NAMALWA (cell line): ENCODE results near the gene AGTPBP1.
"Not testable (repeated sequence)": the region's sequence is repeated elsewhere in the genome, so short reads cannot be mapped to it uniquely, and the experiment has no call there.

Experiments
- DNase-seq: peaks from one replicate; pipeline ENCODE4 v3.0.0-alpha.2; 2015; ENCODE audit warnings: low spot score

AGTPBP1 gene, protein sequence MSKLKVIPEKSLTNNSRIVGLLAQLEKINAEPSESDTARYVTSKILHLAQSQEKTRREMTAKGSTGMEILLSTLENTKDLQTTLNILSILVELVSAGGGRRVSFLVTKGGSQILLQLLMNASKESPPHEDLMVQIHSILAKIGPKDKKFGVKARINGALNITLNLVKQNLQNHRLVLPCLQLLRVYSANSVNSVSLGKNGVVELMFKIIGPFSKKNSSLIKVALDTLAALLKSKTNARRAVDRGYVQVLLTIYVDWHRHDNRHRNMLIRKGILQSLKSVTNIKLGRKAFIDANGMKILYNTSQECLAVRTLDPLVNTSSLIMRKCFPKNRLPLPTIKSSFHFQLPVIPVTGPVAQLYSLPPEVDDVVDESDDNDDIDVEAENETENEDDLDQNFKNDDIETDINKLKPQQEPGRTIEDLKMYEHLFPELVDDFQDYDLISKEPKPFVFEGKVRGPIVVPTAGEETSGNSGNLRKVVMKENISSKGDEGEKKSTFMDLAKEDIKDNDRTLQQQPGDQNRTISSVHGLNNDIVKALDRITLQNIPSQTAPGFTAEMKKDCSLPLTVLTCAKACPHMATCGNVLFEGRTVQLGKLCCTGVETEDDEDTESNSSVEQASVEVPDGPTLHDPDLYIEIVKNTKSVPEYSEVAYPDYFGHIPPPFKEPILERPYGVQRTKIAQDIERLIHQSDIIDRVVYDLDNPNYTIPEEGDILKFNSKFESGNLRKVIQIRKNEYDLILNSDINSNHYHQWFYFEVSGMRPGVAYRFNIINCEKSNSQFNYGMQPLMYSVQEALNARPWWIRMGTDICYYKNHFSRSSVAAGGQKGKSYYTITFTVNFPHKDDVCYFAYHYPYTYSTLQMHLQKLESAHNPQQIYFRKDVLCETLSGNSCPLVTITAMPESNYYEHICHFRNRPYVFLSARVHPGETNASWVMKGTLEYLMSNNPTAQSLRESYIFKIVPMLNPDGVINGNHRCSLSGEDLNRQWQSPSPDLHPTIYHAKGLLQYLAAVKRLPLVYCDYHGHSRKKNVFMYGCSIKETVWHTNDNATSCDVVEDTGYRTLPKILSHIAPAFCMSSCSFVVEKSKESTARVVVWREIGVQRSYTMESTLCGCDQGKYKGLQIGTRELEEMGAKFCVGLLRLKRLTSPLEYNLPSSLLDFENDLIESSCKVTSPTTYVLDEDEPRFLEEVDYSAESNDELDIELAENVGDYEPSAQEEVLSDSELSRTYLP

GRCh38 chr9:85741875-85742596, at the start of gene AGTPBP1:
Gene AGTPBP1 (minus strand): TSS chr9:85741954. CDS start chr9:85712533, 29,421 bp downstream.
- DNase-seq, result peak; percentile 96

GRCh38 chr9:85786116-85786515, 44.4 kb upstream of the AGTPBP1 start:
- not testable (repeated sequence) for DNase-seq

GRCh38 chr9:85773844-85774243, 32.1 kb upstream of the AGTPBP1 start:
- DNase-seq, result not testable (repeated sequence)

DNA sequence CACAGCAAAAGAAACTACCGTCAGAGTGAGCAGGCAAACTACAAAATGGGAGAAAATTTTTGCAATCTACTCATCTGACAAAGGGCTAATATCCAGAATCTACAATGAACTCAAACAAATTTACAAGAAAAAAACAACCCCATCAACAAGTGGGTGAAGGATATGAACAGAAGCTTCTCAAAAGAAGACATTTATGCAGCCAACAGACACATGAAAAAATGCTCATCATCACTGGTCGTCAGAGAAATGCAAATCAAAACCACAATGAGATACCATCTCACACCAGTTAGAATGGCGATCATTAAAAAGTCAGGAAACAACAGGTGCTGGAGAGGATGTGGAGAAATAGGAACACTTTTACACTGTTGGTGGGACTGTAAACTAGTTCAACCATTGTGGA, 20.0 kb upstream of the AGTPBP1 start:
- not testable (repeated sequence) for DNase-seq

DNA sequence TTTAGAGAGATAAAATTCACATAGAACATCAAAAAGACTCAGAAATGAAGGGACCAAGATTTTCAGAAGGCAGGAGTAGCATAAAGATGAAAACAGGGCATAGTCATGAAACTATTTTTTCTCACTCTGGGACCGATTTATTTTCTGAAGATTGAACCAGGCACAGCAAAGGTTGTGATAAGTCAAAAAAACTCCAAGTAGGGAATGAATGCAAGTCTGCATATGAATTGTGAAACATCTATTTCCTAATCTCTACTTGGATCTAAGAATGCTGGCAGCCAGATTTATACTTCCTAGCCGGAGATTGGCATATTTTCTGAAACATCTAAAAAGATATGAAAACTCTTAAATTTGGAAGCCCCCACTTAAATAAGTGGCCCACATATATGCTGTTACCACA, 16.0 kb upstream of the AGTPBP1 start:
- DNase-seq, result not testable (repeated sequence)

- not testable (repeated sequence) for DNase-seq
These were observed 14.5 kb upstream of the AGTPBP1 start for GRCh38 chr9:85756216-85756615.

DNA sequence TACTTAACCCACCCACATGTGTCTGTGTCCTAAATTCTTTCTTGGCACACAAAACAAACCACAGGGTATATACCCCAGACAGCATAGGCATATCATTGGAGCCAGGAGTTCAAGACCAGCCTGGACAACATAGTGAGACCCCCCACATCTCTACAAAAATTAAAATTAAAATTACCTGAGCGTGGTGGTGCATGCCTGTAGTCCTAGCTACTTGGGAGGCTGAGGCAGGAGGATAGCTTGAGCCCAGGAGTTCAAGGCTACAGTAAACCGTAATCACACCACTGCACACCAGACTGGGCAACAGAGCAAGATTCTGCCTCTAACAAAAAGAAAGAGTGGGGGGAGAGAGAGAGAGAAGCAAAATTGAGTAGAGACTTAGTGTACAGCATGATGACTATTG, 4.6 kb upstream of the AGTPBP1 start:
- no peak for DNase-seq

- no peak for DNase-seq
These were observed 3.4 kb upstream of the AGTPBP1 start for GRCh38 chr9:85745203-85745602.

DNA sequence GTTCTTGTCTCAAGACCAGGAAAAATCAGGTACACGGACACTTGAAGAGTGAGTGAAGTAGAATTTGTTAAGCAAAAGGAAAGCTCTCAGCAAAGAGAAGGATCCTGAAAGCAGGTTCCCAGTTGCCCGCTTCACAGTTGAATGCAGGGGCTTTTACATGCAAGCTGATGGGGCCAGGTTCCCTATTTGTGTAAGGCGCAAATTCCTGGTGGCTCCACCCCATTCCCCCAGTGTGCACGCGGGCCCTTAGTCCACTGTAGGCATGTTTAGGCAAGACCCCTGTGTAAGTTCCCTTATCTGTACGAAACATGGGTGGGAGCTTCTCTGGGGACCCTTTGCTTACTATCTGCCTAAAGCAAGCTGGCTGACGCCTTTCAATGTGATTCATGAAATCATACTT, 2.7 kb upstream of the AGTPBP1 start:
- no peak for DNase-seq

DNA sequence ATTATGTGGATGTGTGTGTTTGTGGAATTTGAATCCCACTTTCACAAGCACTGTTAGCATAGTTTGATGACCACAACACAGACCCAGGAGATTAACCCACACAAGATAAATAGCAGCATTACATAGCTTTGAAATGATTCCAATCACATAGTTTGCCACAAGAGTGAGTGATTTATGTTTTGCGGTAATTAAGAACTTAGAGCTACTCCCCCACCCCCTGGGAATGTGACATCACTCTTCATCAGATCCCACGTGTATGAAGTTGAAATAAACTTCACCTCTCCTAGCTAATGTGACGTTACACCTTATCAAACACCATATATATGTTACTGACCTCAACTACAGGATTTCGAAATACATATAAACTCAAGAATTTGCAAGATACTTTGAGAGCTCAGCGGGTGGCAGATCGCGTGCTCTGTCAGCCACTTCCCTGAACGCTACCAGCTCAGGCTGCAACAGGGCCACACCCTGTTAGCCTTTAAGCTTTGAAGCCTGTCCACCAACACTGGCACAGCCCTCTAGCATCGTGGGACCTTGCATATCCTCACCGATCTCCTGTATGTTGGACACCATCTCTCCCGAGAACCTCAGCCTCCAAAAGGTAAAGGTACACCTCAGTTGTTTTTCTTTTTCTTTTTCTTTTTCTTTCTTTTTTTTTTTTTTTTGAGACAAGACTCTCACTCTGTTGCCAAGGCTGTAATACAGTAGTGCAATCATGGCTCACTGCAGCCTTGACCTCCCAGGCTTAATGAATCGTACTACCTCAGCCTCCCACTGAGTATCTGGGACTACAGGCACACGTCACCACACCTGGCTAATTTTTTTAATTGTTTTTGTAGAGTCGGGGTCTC, 1.7 kb upstream of the AGTPBP1 start:
- no peak for DNase-seq

GRCh38 chr9:85742597-85742936, 813 bp upstream of the AGTPBP1 start:
- DNase-seq, result no peak

GRCh38 chr9:85741095-85741874, 469 bp downstream of the AGTPBP1 start:
- peak; percentile 70 for DNase-seq

DNA sequence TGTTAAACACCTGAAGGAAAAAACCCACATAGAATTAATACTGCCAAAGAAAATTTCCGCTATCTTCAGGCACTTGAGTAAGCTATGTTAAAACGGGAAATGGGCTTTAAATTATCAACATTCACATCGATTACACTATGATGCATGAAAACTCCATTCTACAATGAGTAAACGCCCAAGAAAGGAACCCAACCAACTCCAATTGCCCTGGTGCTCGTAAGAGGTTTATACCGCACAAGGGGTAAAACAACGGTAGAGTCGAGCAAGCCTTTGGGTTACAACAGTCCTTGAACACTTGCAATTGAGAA, 1.0 kb downstream of the AGTPBP1 start:
- peak; percentile 77 for DNase-seq

GRCh38 chr9:85738509-85738908, 3.2 kb downstream of the AGTPBP1 start:
- DNase-seq, result no peak

GRCh38 chr9:85737671-85738070, 4.1 kb downstream of the AGTPBP1 start:
- DNase-seq, result no peak

DNA sequence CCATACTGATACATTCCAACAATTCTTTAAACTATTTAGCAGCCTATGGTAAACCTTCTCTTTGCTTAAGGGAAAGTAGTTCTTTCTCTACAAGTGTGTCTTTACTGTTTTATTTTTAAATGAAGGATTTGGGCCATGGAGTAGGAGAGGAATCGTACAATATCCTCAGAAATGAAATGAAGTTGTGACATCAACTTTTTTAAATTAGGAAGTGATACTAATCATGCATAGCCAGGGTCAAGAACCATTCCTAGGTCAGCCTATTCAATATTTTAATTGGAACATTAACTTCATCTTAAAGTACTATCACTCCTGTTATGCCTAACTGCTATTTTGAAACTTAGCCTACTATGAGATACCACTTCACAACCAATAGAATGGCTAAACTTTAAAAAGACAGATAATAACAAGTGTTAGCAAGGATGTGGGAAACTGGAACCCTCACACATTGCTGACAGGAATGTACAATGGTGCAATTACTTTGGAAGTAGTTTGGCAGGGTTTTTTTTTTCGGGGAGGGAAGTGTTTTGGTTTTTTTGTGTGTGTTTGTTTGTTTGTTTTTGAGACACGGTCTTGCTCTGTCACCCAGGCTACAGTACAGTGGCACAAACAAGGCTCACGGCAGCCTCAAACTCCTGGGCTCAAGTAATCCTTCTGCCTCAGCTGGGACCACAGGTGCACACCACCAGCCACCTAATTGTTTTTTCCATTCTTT, 10.7 kb downstream of the AGTPBP1 start:
- no peak for DNase-seq

DNA sequence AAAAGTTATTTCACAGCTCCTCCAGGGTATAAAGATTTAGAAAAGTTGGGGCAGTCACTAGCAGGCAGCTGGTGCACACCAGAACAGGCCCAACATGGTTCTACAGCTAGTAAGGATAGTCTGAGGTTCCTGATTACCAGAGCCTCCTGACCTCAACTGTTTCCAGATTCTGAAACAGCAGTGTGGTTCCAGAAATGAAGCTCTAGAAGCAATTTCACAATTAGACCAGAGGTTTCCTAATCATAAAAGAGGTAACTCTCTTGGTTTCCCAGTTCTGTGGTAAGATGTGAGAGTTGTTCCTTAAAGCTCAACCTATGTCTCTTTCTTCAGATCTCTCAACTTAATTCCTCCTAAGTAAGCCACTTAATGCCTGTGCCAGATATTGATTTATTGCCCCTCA, 11.9 kb downstream of the AGTPBP1 start:
- no peak for DNase-seq

GRCh38 chr9:85727500-85727899, 14.3 kb downstream of the AGTPBP1 start:
- DNase-seq, result no peak

- DNase-seq, result no peak
These were observed 15.0 kb downstream of the AGTPBP1 start for GRCh38 chr9:85726737-85727136.

- DNase-seq, result no peak
These were observed 18.5 kb downstream of the AGTPBP1 start for GRCh38 chr9:85723215-85723614.
